ENCODE results near the gene PEAK1. TPM values are rescaled to one million over a fixed set of nuclear protein-coding genes. Genes with fewer than 3 reads are reported as not detected.
"Not testable (repeated sequence)": the region's sequence is repeated elsewhere in the genome, so short reads cannot be mapped to it uniquely, and the experiment has no call there.

The PEAK1 gene
- total RNA-seq, 1 experiment from 2014 or later = 16.5 TPM

DNA sequence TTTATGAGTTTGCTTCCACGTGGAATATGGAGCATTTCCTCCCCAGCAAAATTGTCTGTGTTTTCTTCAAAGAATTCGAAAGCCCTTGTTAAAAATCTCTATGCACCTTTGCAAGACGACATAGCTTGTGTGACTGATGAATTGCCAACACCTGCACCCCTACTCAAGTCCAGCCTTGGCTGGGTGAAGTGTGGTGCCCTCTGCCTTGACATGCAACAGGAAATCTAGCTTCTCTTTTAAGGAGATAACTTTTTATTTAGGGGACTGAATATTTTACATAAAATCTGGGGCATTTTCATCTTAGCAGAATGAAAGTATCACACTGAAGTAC lies 1.4 kb upstream of the PEAK1 start:
- no peak for DNase-seq (ENCODE audit: low read depth)

GRCh38 chr15:77420610-77421369 lies 886 bp upstream of the PEAK1 start, which contains the start of gene HMG20A:
Gene HMG20A (plus strand): TSS chr15:77420888. CDS start chr15:77458408, 37,520 bp downstream.
- DNase-seq (ENCODE audit: low read depth) = peak; percentile 84

DNA sequence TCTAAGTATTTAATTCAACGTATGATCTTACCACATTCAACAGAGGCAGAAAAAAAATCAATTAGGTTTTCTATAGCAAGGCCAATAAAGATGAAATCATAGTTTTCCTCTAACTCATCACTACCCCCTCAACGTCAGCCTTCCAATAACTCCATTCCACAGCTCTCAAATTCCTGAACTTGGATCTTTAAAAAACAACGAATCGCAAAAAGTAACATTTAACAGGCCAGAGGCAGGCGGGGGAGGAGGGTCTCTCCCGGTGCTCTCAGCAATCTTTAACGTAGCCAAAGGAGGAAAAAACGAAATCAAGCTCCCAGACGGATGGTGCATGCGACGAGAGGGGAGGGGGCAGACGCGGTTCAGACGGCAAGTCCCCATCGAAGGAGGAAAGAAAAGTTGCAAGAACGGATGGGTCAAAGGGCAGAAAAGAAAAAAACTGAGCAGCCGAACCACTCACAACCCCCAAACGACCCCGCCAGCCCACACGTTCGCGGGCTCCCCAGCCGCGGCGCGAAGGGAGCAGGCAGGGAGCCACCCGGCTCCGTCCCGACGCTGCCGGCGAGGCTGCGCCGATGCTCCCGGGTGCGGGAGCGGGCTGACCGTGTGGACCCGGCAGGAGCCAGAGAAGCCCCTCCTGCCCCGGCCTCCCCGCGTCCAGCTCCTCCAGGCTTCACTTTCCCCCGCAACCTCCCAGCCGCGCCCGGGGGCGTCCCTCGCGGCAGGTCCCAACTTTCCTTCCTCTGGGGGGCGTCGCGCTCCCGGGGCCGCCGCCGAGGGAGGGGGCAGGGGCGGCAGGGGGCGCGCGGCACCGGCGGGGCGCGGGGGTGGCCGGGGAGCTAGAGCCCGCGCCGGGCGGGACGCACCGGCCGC lies 703 bp downstream of the PEAK1 start:
- peak; percentile 48 for DNase-seq (ENCODE audit: low read depth)

DNA sequence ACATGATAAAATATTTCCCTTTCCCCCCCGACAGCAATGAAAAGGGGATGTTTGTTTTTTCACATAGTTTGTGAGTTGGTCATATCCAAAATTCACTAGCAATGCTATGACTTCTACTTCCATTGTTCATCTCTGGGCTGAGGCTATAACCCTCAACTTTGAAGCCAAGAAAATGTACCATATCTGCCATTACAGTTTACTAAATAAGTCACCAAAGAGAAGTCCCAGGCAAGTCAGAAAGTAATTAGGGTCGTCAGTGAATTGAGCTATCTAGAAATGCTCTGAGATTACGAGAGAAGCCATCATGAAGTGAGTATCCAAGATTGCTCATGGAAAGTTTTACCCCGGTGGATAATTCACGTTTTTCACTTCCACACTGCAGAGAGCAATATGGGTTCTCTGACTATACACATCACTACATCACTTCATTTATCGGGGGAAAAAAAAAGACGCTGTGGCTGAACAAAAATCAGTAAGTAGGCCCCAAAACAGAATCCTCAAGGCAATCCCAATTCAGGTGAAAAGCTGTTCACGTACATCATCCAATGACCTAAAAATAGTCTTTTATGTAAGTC lies 1.4 kb downstream of the PEAK1 start:
- DNase-seq (ENCODE audit: low read depth) = peak; percentile 21

DNA sequence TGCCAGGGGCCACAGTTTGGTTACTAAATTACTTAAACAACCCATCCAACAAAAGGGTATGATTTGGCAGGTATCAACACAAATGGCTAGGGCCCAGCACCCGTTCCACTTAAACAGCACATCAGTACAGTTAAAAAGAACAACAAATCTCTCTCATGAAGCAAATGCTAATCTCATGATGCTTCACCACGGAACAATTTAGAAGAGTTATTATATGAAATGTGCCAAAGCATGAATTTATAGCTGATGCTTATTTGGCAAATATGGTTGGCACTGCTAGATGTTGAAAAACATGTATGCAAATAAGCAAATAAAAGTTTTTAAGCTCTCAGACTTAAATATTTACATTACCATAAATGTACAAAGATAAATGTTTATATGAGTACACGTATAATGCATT lies 2.3 kb downstream of the PEAK1 start:
- DNase-seq (ENCODE audit: low read depth) = no peak

DNA sequence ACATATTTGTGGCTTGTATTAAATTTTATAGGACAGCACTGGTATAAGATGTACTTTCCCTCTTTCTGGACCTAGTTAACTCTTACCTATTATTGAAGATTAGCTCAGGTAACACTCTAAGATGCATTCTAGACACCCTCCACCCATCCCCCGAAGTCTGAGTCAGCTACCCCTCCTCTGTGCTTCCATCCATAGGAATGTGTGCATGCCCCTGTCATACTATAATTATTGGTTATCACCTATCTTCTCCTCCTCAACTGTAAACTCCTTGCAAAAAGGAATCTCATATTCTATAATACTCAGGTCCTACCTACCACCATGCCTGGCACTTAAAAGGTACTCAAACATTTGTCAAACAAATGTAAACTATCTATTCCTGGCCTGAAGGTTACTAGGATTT lies 3.0 kb downstream of the PEAK1 start:
- DNase-seq (ENCODE audit: low read depth) = no peak

GRCh38 chr15:77416148-77416455 lies 3.8 kb downstream of the PEAK1 start:
- no peak for DNase-seq (ENCODE audit: low read depth)

- no peak for DNase-seq (ENCODE audit: low read depth)
Observed at GRCh38 chr15:77415450-77416147, 4.3 kb downstream of the PEAK1 start.

DNA sequence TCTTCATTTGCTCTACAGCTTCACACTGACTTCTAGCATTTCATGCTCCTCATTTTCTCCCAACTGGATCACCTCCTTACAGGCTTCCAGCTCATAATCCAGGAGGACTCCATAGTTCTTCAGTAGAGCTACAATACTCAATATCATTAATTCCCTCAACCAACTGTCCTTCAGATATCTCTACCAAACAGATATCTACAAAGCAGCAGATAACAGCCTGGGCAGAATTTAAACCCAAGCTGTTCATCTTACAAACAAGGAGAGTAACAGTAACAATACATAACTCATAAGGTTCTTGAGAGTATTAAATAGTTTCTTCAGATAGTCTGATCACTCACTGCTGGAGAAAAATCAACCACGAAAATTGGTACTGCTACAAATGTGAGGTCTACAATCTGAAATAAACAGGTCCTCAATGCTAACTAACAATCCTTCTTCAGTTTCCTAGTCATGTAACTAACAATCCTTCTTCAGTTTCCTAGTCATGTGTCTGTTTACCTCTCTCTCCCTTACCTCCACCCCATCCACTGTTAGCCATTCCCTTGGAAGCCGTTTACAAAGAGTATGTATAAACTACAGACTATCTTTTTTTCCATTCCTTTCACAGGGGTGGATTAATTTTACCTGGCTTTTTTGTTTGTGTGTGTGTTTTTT lies 5.0 kb downstream of the PEAK1 start:
- no peak for DNase-seq (ENCODE audit: low read depth)

DNA sequence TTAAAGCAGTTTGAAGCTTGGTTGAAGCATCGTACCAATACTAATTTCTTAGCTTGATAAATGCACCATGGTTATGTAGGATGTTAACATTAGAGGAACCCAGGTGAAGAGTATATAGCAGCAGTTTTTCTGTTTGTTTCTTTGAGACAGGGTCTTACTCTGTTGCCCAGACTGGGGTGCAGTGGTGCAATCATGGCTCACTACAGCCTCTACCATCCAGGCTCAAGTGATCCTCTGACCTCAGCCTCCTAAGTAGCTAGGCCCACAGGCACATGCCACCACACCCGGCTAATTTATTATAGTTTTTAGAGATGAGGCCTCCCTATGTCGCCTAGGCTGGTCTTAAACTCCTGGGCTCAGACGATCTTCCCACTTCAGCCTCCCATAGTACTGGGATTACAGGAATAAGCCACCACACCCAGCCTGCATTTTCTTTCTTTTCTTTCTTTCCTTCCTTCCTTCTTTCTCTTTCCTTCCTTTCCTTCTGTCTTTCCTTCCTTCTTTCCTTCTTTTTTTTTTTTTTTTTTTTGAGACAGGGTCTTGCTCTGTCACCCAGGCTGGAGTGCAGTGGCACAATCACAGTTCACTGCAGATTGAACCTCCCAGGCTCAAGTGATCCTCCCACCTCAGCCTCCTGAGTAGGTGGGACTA lies 6.1 kb downstream of the PEAK1 start:
- no peak for DNase-seq (ENCODE audit: low read depth)

- no peak for DNase-seq (ENCODE audit: low read depth)
Observed at GRCh38 chr15:77412972-77413698, 6.8 kb downstream of the PEAK1 start.

GRCh38 chr15:77411619-77411976 lies 8.3 kb downstream of the PEAK1 start:
- no peak for DNase-seq (ENCODE audit: low read depth)

DNA sequence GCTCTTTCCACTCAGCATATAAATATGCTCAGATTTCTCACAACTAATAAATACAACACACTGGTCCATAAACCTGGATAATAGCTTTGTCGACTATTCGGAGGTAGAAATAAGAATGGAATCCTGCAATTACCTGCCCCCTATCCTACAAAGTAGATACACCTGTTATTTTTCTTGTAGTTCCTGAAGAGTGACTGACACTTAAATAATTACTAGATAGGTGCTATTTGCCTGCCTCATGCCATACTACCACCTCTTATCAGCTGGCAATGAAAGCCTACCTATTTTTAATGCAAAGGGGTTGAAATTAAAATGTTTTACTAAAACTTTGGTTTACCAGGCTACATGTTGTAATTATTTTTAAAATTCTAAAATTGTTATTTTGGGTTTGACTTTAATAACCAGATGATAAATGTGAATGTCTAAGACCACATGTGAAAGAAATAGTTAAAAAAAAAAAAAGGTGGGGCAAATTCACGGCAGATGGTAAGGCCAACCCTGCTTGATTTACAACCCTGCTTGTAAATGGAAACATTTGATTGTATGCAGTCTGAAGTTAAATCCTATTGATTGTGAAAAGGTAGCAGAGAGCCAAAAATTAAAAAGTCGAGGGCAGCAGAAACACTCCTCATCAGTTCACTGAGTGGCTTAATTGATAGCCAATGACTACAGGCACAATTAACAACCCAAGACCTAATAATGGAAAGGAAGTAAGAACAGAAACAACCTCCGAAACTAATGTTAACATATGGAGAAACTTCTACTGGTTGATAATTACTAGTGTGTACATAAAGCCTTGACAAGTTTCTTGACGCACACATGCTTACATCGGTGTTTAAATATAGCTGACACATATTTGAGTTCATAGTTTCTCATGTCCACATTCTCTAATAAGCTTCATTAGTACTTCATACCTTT lies 8.9 kb downstream of the PEAK1 start:
- DNase-seq (ENCODE audit: low read depth) = no peak

GRCh38 chr15:77410157-77410500 lies 9.8 kb downstream of the PEAK1 start:
- not testable (repeated sequence) for DNase-seq (ENCODE audit: low read depth)

DNA sequence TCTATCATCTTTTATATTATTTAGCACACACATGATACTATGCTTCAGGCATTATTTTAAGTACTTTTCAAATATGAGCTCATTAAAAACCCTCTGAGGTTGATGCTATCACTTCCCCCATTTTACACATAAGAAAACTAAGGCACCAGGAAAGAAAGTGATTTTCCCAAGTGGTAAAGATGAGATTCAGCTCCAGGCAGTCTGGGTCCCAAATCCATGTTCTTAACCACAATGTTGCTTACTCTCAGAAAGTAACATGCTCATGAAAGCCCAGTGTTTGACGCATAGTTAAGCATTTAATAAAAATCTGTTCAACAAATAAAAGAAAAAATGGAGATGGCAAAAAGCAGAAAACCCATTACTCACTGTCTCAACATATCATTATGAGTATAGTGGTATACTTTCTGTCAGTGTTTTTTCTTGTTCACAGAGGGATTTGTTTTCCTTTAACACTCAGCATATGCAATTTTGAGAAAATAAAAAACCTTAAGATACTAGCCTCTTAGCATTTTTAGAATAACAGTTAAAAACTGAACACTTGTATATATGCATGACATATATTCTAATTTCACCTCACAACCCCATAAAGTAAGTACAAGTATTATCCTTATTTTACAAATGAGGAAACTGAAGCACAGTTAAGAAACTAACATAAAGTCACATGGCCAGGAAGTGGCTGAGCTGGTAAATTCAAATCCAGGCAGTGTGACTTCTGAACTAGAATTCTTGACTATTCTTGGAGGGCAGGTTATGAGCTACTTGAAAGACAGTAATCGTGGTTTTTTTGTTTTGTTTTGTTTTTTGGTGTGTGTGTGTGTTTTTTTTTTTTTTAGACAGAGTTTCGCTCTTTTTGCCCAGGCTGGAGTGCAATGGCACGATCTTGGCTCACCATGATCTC lies 10.4 kb downstream of the PEAK1 start:
- DNase-seq (ENCODE audit: low read depth) = peak; percentile 7

DNA sequence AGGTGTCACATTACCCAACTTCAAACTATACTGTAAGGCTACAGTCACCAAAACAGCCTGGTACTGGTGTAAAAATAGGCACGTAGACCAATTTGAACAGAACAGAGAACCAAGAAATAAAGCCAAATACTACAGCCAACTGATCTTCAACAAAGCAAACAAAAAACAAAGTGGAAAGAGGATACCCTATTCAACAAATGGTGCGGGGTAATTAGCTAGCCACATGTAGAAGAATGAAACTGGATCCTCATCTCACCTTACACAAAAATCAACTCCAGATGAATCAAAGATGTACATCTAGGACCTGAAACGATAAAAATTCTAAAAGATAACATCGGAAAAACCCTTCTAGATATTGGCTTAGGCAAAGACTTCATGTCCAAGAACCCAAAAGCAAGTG lies 13.1 kb downstream of the PEAK1 start:
- no peak for DNase-seq (ENCODE audit: low read depth)

- DNase-seq (ENCODE audit: low read depth) = not testable (repeated sequence)
Observed at GRCh38 chr15:77406173-77406759, 13.6 kb downstream of the PEAK1 start.
